Measurements from ENCODE around the gene CABP7. TPM values are rescaled to one million over a fixed set of nuclear protein-coding genes. Genes with fewer than 3 reads are reported as not detected.

Gene CABP7
- total and polyA plus RNA-seq, 2 experiments from 2014 or later, result 0.06 to 0.24 TPM

DNA sequence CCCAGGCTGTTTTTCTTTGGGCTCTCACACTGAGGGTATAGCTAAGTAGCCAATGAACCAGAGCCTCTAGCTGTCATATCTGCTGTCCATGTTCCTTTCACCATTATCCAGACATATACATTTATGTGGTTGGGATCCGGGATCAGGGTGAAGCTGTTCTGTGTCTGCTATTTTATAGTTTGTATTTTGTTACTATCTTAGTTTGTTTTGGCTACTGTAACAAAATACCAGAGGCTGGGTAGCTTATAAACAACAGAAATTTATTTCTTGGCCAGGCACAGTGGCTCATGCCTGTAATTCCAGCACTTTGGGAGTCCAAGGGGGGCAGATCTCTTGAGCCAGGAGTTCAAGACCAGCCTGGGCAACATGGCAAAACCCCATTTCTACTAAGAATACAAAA is 40.5 kb upstream of the CABP7 start:
- H3K4me2 ChIP-seq, result no peak overlapping the region
- Mint-ChIP-seq H3K27me3 (ENCODE audit: insufficient read depth, low read depth, poor library complexity) (peaks cover 8% of the 10 kb centered on the region), H3K27ac (no peak overlapping the region), H3K9me3 (no peaks in the 10 kb centered on the region), H3K4me1 (no peaks in the 10 kb centered on the region), H3K4me3 (no peak overlapping the region), H3K36me3 (ENCODE audit: low read depth) (peaks cover 26% of the 10 kb centered on the region)
- H3F3A ChIP-seq (replicated peaks; ENCODE audit: low read depth), result no peaks in the 10 kb centered on the region
- H3K79me2 ChIP-seq (replicated peaks; ENCODE audit: insufficient read depth), result no peaks in the 10 kb centered on the region
- H3K9me2 ChIP-seq (ENCODE audit: insufficient read depth), result no peaks in the 10 kb centered on the region
- TF ChIP-seq JUNB (IDR thresholded peaks at IDR 0.05; ENCODE audit: unreplicated experiment) (no peak), ZNF114 (CRISPR knock-in tag; IDR thresholded peaks at IDR 0.05) (no peak), ZNF331 (CRISPR knock-in tag; IDR thresholded peaks at IDR 0.05; ENCODE audit: low read depth) (no peak), EZH2 (IDR thresholded peaks at IDR 0.05; ENCODE audit: low read depth, unreplicated experiment) (no peak), ETS1 (IDR thresholded peaks at IDR 0.05) (no peak), CREB1 (CRISPR knock-in tag; IDR thresholded peaks at IDR 0.05; ENCODE audit: low read depth) (no peak), POLR2AphosphoS5 (IDR thresholded peaks at IDR 0.05; ENCODE audit: low read depth) (no peak), NANOG (IDR thresholded peaks at IDR 0.05; ENCODE audit: borderline replicate concordance) (no peak), EZH2phosphoT487 (IDR thresholded peaks at IDR 0.05; ENCODE audit: unreplicated experiment) (no peak), STAT1 (IDR thresholded peaks at IDR 0.05; ENCODE audit: unreplicated experiment) (no peak), REST (IDR thresholded peaks at IDR 0.05; ENCODE audit: unreplicated experiment) (no peak)
- TF ChIP-seq, protein P1, sequence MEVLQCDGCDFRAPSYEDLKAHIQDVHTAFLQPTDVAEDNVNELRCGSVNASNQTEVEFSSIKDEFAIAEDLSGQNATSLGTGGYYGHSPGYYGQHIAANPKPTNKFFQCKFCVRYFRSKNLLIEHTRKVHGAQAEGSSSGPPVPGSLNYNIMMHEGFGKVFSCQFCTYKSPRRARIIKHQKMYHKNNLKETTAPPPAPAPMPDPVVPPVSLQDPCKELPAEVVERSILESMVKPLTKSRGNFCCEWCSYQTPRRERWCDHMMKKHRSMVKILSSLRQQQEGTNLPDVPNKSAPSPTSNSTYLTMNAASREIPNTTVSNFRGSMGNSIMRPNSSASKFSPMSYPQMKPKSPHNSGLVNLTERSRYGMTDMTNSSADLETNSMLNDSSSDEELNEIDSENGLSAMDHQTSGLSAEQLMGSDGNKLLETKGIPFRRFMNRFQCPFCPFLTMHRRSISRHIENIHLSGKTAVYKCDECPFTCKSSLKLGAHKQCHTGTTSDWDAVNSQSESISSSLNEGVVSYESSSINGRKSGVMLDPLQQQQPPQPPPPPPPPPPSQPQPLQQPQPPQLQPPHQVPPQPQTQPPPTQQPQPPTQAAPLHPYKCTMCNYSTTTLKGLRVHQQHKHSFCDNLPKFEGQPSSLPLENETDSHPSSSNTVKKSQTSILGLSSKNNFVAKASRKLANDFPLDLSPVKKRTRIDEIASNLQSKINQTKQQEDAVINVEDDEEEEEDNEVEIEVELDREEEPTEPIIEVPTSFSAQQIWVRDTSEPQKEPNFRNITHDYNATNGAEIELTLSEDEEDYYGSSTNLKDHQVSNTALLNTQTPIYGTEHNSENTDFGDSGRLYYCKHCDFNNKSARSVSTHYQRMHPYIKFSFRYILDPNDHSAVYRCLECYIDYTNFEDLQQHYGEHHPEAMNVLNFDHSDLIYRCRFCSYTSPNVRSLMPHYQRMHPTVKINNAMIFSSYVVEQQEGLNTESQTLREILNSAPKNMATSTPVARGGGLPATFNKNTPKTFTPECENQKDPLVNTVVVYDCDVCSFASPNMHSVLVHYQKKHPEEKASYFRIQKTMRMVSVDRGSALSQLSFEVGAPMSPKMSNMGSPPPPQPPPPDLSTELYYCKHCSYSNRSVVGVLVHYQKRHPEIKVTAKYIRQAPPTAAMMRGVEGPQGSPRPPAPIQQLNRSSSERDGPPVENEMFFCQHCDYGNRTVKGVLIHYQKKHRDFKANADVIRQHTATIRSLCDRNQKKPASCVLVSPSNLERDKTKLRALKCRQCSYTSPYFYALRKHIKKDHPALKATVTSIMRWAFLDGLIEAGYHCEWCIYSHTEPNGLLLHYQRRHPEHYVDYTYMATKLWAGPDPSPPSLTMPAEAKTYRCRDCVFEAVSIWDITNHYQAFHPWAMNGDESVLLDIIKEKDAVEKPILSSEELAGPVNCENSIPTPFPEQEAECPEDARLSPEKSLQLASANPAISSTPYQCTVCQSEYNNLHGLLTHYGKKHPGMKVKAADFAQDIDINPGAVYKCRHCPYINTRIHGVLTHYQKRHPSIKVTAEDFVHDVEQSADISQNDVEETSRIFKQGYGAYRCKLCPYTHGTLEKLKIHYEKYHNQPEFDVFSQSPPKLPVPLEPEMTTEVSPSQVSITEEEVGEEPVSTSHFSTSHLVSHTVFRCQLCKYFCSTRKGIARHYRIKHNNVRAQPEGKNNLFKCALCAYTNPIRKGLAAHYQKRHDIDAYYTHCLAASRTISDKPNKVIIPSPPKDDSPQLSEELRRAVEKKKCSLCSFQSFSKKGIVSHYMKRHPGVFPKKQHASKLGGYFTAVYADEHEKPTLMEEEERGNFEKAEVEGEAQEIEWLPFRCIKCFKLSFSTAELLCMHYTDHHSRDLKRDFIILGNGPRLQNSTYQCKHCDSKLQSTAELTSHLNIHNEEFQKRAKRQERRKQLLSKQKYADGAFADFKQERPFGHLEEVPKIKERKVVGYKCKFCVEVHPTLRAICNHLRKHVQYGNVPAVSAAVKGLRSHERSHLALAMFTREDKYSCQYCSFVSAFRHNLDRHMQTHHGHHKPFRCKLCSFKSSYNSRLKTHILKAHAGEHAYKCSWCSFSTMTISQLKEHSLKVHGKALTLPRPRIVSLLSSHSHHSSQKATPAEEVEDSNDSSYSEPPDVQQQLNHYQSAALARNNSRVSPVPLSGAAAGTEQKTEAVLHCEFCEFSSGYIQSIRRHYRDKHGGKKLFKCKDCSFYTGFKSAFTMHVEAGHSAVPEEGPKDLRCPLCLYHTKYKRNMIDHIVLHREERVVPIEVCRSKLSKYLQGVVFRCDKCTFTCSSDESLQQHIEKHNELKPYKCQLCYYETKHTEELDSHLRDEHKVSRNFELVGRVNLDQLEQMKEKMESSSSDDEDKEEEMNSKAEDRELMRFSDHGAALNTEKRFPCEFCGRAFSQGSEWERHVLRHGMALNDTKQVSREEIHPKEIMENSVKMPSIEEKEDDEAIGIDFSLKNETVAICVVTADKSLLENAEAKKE (CRISPR knock-in tag; IDR thresholded peaks at IDR 0.05), result no peak
- TF ChIP-seq, protein P2, sequence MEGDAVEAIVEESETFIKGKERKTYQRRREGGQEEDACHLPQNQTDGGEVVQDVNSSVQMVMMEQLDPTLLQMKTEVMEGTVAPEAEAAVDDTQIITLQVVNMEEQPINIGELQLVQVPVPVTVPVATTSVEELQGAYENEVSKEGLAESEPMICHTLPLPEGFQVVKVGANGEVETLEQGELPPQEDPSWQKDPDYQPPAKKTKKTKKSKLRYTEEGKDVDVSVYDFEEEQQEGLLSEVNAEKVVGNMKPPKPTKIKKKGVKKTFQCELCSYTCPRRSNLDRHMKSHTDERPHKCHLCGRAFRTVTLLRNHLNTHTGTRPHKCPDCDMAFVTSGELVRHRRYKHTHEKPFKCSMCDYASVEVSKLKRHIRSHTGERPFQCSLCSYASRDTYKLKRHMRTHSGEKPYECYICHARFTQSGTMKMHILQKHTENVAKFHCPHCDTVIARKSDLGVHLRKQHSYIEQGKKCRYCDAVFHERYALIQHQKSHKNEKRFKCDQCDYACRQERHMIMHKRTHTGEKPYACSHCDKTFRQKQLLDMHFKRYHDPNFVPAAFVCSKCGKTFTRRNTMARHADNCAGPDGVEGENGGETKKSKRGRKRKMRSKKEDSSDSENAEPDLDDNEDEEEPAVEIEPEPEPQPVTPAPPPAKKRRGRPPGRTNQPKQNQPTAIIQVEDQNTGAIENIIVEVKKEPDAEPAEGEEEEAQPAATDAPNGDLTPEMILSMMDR (conservative IDR thresholded peaks at IDR 0.05; ENCODE audit: low read depth in 2 of 2), result no peak
- no peaks in the 10 kb centered on the region for H3K4me1 ChIP-seq (ENCODE audit: insufficient read depth)
- ATAC-seq (no peak), DNase-seq (ENCODE audit: low spot score) (no peak)
- no peaks in the 10 kb centered on the region for H3K27me3 ChIP-seq (ENCODE audit: insufficient read depth)
- H2AFZ ChIP-seq, result no peak overlapping the region
- H3K4me3 ChIP-seq, result no peak overlapping the region
- H3K27ac ChIP-seq (ENCODE audit: low read depth), result no peak overlapping the region
- peaks cover 12% of the 10 kb centered on the region; the same call in 1 of the 2 replicates for H3K36me3 ChIP-seq (ENCODE audit: insufficient read depth)
- peaks cover 6% of the 10 kb centered on the region; the same call in 1 of the 2 replicates for H4K20me1 ChIP-seq (replicated peaks; ENCODE audit: insufficient read depth)
